Mesothelial cell of epicardium (in vitro differentiated cells): Measurements from ENCODE around the gene PRKG1. TPM values are rescaled to one million over a fixed set of nuclear protein-coding genes. Genes with fewer than 3 reads are reported as not detected.

Experiments
- DNase-seq, 2 experiments: peaks; one replicate each; pipeline ENCODE4 v3.0.0; 2021; ENCODE audit warnings: low spot score in 2 of 2; ENCODE audit not compliant: unreplicated experiment in 2 of 2
- H3K27ac Mint-ChIP-seq: 2 replicates; pipeline ENCODE4 v1.8.0; 2021; ENCODE audit warnings: mixed read lengths
- H3K27me3 Mint-ChIP-seq: 2 replicates; pipeline ENCODE4 v1.8.0; 2021; ENCODE audit warnings: low read depth, mixed read lengths
- H3K36me3 Mint-ChIP-seq: 2 replicates; pipeline ENCODE4 v1.8.0; 2021; ENCODE audit warnings: mixed read lengths
- H3K4me1 Mint-ChIP-seq: 2 replicates; pipeline ENCODE4 v1.8.0; 2021; ENCODE audit warnings: mixed read lengths
- H3K4me3 Mint-ChIP-seq: 2 replicates; pipeline ENCODE4 v1.8.0; 2021; ENCODE audit warnings: mild to moderate bottlenecking, moderate library complexity, mixed read lengths
- H3K9me3 Mint-ChIP-seq: 2 replicates; pipeline ENCODE4 v1.8.0; 2021; ENCODE audit warnings: mixed read lengths
- total RNA-seq: library from RNA; stranded (reverse); gene quantifications from 3 replicates; pipeline ENCODE4 v1.2.1, GENCODE V29; 2021
- TF ChIP-seq, protein P1 (sequence below): fragments of 200-600 bp; sonication (generic); IDR thresholded peaks from one replicate; pipeline ENCODE4 v1.5.0; 2021; ENCODE audit warnings: antibody characterized with exemption; ENCODE audit not compliant: unreplicated experiment

PRKG1 gene
- total RNA-seq, 1 donor from 2014 or later = 37.0 TPM

DNA sequence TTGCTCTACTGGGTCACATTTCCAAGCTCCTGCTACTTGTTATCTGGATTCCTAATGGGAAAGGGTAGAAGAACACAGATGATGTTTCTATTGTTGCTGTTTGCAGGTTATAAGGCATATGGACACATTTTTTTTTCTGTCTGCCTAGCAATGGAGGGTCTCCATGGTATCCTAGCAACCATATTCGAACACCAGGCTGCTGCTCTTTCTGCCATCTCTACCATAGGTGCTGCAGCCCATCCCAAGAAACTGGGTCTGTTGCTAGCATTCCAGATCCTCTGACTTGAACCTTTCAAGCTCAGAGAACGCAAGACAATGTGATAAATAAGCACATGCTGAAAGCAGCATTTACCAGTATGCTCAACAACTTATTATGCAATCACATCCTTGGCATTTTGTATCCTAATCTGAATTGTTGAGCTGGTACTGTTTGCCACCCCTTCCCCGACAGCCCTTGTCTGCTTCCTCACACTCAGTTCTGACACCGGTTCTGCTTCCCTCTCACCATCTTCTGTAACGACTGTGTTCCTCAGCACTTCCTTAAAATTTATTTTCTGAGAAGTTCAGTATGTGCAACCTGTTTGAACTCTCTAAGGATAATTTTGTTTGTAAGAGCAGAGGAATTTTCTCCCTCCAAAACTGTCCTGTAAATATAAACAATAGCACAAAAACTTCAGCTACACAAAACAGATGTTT is 6.2 kb downstream of the PRKG1 start:
- no peaks in the 10 kb centered on the region for H3K9me3 Mint-ChIP-seq
- peaks cover 59% of the 10 kb centered on the region for H3K4me1 Mint-ChIP-seq
- no peaks in the 10 kb centered on the region for H3K36me3 Mint-ChIP-seq
- peak overlapping the region; percentile 78 for H3K27ac Mint-ChIP-seq
- H3K4me3 Mint-ChIP-seq = no peak overlapping the region
- no peaks in the 10 kb centered on the region for H3K27me3 Mint-ChIP-seq
- DNase-seq = no peak
- TF ChIP-seq, protein P1, sequence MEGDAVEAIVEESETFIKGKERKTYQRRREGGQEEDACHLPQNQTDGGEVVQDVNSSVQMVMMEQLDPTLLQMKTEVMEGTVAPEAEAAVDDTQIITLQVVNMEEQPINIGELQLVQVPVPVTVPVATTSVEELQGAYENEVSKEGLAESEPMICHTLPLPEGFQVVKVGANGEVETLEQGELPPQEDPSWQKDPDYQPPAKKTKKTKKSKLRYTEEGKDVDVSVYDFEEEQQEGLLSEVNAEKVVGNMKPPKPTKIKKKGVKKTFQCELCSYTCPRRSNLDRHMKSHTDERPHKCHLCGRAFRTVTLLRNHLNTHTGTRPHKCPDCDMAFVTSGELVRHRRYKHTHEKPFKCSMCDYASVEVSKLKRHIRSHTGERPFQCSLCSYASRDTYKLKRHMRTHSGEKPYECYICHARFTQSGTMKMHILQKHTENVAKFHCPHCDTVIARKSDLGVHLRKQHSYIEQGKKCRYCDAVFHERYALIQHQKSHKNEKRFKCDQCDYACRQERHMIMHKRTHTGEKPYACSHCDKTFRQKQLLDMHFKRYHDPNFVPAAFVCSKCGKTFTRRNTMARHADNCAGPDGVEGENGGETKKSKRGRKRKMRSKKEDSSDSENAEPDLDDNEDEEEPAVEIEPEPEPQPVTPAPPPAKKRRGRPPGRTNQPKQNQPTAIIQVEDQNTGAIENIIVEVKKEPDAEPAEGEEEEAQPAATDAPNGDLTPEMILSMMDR = no peak

GRCh38 chr10:51082857-51083256 is 8.6 kb downstream of the PRKG1 start:
- H3K4me3 Mint-ChIP-seq = no peak overlapping the region
- H3K27ac Mint-ChIP-seq = peak overlapping the region; percentile 78
- H3K36me3 Mint-ChIP-seq = no peaks in the 10 kb centered on the region
- TF ChIP-seq, protein P1 = no peak
- no peaks in the 10 kb centered on the region for H3K27me3 Mint-ChIP-seq
- DNase-seq = no peak
- H3K4me1 Mint-ChIP-seq = peaks cover 51% of the 10 kb centered on the region
- no peaks in the 10 kb centered on the region for H3K9me3 Mint-ChIP-seq

- peaks cover 51% of the 10 kb centered on the region for H3K4me1 Mint-ChIP-seq
- peak overlapping the region; percentile 78 for H3K27ac Mint-ChIP-seq
- TF ChIP-seq, protein P1 = no peak
- H3K4me3 Mint-ChIP-seq = peak overlapping the region; percentile 27
- DNase-seq = no peak
- no peaks in the 10 kb centered on the region for H3K27me3 Mint-ChIP-seq
- H3K9me3 Mint-ChIP-seq = no peaks in the 10 kb centered on the region
- H3K36me3 Mint-ChIP-seq = no peaks in the 10 kb centered on the region
Measured at GRCh38 chr10:51083356-51083853, 9.1 kb downstream of the PRKG1 start.

GRCh38 chr10:51085204-51085603 is 10.9 kb downstream of the PRKG1 start:
- no peaks in the 10 kb centered on the region for H3K9me3 Mint-ChIP-seq
- H3K4me1 Mint-ChIP-seq = peaks cover 38% of the 10 kb centered on the region
- peak overlapping the region; percentile 15 for H3K27ac Mint-ChIP-seq
- H3K27me3 Mint-ChIP-seq = no peaks in the 10 kb centered on the region
- H3K4me3 Mint-ChIP-seq = no peak overlapping the region
- TF ChIP-seq, protein P1 = no peak
- no peak for DNase-seq
- H3K36me3 Mint-ChIP-seq = no peaks in the 10 kb centered on the region

- no peaks in the 10 kb centered on the region for H3K36me3 Mint-ChIP-seq
- TF ChIP-seq, protein P1 = no peak
- no peak for DNase-seq
- H3K27me3 Mint-ChIP-seq = no peaks in the 10 kb centered on the region
- peaks cover 29% of the 10 kb centered on the region for H3K4me1 Mint-ChIP-seq
- H3K9me3 Mint-ChIP-seq = no peaks in the 10 kb centered on the region
- no peak overlapping the region for H3K4me3 Mint-ChIP-seq
- no peak overlapping the region for H3K27ac Mint-ChIP-seq
Measured at GRCh38 chr10:51086710-51087109, 12.4 kb downstream of the PRKG1 start.
